BE2C (cell line): ENCODE data around the gene PSEN2.

Source experiments
- DNase-seq: peaks from one replicate; pipeline ENCODE4 v3.0.0-alpha.2; 2020
- H3K27me3 ChIP-seq: fragments of 250-450 bp; sonication (Bioruptor Pico); 2 replicates; pipeline ENCODE4 v1.5.1; 2020; ENCODE audit warnings: mild to moderate bottlenecking
- H3K36me3 ChIP-seq: fragments of 250-450 bp; sonication (Bioruptor Pico); 2 replicates; pipeline ENCODE4 v1.5.1; 2020; ENCODE audit warnings: mild to moderate bottlenecking
- H3K4me1 ChIP-seq: fragments of 250-450 bp; sonication (Bioruptor Pico); 2 replicates; pipeline ENCODE4 v1.5.1; 2020
- H3K4me3 ChIP-seq: 2 replicates; pipeline ENCODE4 v1.5.1; 2011; ENCODE audit warnings: low read depth, low read length
- H3K9me3 ChIP-seq: fragments of 250-450 bp; sonication (Bioruptor Pico); 2 replicates; pipeline ENCODE4 v1.5.1; 2020
- CTCF ChIP-seq: IDR thresholded peaks from 2 replicates; pipeline ENCODE4 v1.5.1; 2012; ENCODE audit warnings: mild to moderate bottlenecking, low read depth, low read length

The PSEN2 gene

GRCh38 chr1:226940029-226940805 is 69.8 kb downstream of the PSEN2 start, which contains the start of gene COQ8A:
COQ8A (plus strand) TSS chr1:226940294; CDS start chr1:226961386, 21,092 bp downstream.
- peaks cover 3% of the 10 kb centered on the region; the same call in 1 of the 2 replicates for H3K4me1 ChIP-seq
- H3K4me3 ChIP-seq: peak within 1 kb of the TSS; percentile 87
- DNase-seq: peak; percentile 99
- no peaks in the 10 kb centered on the region for H3K27me3 ChIP-seq
- no peaks in the 10 kb centered on the region for H3K36me3 ChIP-seq
- H3K9me3 ChIP-seq: no peaks in the 10 kb centered on the region
- TF ChIP-seq CTCF: no peak

GRCh38 chr1:226940806-226941067 is 70.3 kb downstream of the PSEN2 start:
- no peaks in the 10 kb centered on the region for H3K27me3 ChIP-seq
- H3K36me3 ChIP-seq: no peaks in the 10 kb centered on the region
- TF ChIP-seq CTCF: no peak
- peak overlapping the region; percentile 87 for H3K4me3 ChIP-seq
- DNase-seq: no peak
- no peaks in the 10 kb centered on the region for H3K9me3 ChIP-seq
- peaks cover 3% of the 10 kb centered on the region; the same call in 1 of the 2 replicates for H3K4me1 ChIP-seq

- Histone ChIP-seq H3K36me3 (no peaks in the 10 kb centered on the region), H3K27me3 (no peaks in the 10 kb centered on the region), H3K4me3 (no peak overlapping the region), H3K4me1 (peaks cover 7% of the 10 kb centered on the region), H3K9me3 (no peaks in the 10 kb centered on the region)
- no peak for DNase-seq
- TF ChIP-seq CTCF: no peak
Measured at GRCh38 chr1:226942392-226942791, 72.0 kb downstream of the PSEN2 start.

- Histone ChIP-seq H3K27me3 (no peaks in the 10 kb centered on the region), H3K4me3 (no peak overlapping the region), H3K4me1 (peaks cover 7% of the 10 kb centered on the region), H3K9me3 (no peaks in the 10 kb centered on the region), H3K36me3 (no peaks in the 10 kb centered on the region)
- TF ChIP-seq CTCF: no peak
- DNase-seq: no peak
Measured at GRCh38 chr1:226943156-226943555, 72.7 kb downstream of the PSEN2 start.

GRCh38 chr1:226943927-226944326 is 73.5 kb downstream of the PSEN2 start:
- H3K4me1 ChIP-seq: peaks cover 4% of the 10 kb centered on the region
- H3K27me3 ChIP-seq: no peaks in the 10 kb centered on the region
- no peak for DNase-seq
- no peak overlapping the region for H3K4me3 ChIP-seq
- TF ChIP-seq CTCF: no peak
- H3K9me3 ChIP-seq: no peaks in the 10 kb centered on the region
- H3K36me3 ChIP-seq: no peaks in the 10 kb centered on the region

GRCh38 chr1:226945106-226945857 is 74.9 kb downstream of the PSEN2 start:
- Histone ChIP-seq H3K36me3 (no peaks in the 10 kb centered on the region), H3K4me3 (no peak overlapping the region), H3K27me3 (no peaks in the 10 kb centered on the region), H3K4me1 (peaks cover 4% of the 10 kb centered on the region), H3K9me3 (no peaks in the 10 kb centered on the region)
- no peak for TF ChIP-seq CTCF
- DNase-seq: no peak
